ENCODE measurements around the gene WAPL. TPM values are rescaled to one million over a fixed set of nuclear protein-coding genes. Genes with fewer than 3 reads are reported as not detected.

WAPL gene
- polyA plus RNA-seq, 3 donors = 17.8 to 26.5 (median 18.3) TPM

DNA sequence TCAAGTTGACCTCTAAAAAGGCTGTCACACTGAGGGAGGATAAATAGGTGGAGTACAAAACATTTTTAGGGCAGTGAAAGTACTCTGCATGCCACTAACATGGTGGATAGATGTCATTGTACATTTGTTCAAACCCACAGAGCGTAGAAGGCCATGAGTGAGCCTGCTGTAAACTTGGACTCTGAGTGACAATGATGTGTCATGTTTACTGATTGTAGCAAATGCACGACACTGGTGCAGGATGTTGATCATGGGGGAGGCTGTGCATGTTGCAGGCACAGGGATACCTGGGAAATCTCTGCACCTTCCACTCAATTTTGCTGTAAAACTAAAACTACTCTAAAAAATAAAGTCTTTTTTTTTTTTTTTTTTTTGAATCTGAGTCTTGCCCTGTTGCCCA, 102.5 kb downstream of the WAPL start:
- Mint-ChIP-seq H3K4me1 (no peaks in the 10 kb centered on the region), H3K4me3 (no peak overlapping the region), H3K27ac (no peak overlapping the region)

GRCh38 chr10:86415583-86415982, 106.0 kb downstream of the WAPL start:
- DNase-seq = no peak
- no peak for TF ChIP-seq CTCF (IDR thresholded peaks at IDR 0.05)
- 62% methylated on average over 3 of the region's 5 CpGs for WGBS (ENCODE audit: insufficient coverage)
- intact Hi-C loops (cut with micrococcal nuclease) = no loop called here
- H3K9ac ChIP-seq (ENCODE audit: insufficient read depth, low read length, poor library complexity, severe bottlenecking) = no peak overlapping the region
- no peak overlapping the region for H3K4me2 ChIP-seq (replicated peaks; ENCODE audit: extremely low read depth, low read length, poor library complexity, severe bottlenecking)
- H3K4me1 ChIP-seq (ENCODE audit: control insufficient read depth in 1 of 2, insufficient read depth in 2 of 2, low read length in 2 of 2) = peaks cover 17 to 21% of the 10 kb centered on the region in 2 donors
- no peaks in the 10 kb centered on the region for H3K27me3 ChIP-seq (ENCODE audit: control insufficient read depth in 2 of 2, insufficient read depth in 2 of 2, low read length in 2 of 2)
- H3K79me2 ChIP-seq (ENCODE audit: insufficient read depth, low read length) = no peaks in the 10 kb centered on the region
- no peak overlapping the region for H2AFZ ChIP-seq (ENCODE audit: insufficient read depth, low read depth, low read length, poor library complexity, severe bottlenecking)
- H3K27ac Mint-ChIP-seq = no peak overlapping the region
- no peak overlapping the region for H3K27ac ChIP-seq (ENCODE audit: low read depth in 1 of 2, low read length in 2 of 2)
- no peak overlapping the region for H3K4me3 ChIP-seq (replicated peaks in 1 of 3; ENCODE audit: low read depth in 2 of 3, low read length in 3 of 3)
- no peaks in the 10 kb centered on the region for H3K36me3 Mint-ChIP-seq
- no peak overlapping the region for H3K4me3 Mint-ChIP-seq
- H3K9me3 ChIP-seq (replicated peaks in 1 of 2; ENCODE audit: control insufficient read depth in 1 of 2, insufficient read depth in 1 of 2, low read length in 2 of 2) = no peaks in the 10 kb centered on the region
- H3K36me3 ChIP-seq (replicated peaks in 1 of 2; ENCODE audit: control insufficient read depth in 1 of 2, insufficient read depth in 2 of 2, low read length in 2 of 2) = no peaks in the 10 kb centered on the region
- H3K27me3 Mint-ChIP-seq (ENCODE audit: low read depth in 3 of 3) = peaks cover 1 to 8% (median 2%) of the 10 kb centered on the region in 3 donors
- H4K20me1 ChIP-seq (ENCODE audit: insufficient read depth, low read length) = no peaks in the 10 kb centered on the region
- peaks cover 29% of the 10 kb centered on the region for H3K4me1 Mint-ChIP-seq
- peaks cover 0 to 5% (median 5%) of the 10 kb centered on the region in 7 donors for H3K9me3 Mint-ChIP-seq

More for the DNA sequence above, 102.5 kb downstream of the WAPL start:
- H3K27me3 Mint-ChIP-seq (ENCODE audit: low read depth in 3 of 3) = peaks cover 1 to 8% (median 4%) of the 10 kb centered on the region in 3 donors
- no peaks in the 10 kb centered on the region for H3K36me3 Mint-ChIP-seq
- Histone ChIP-seq H3K4me3 (replicated peaks in 1 of 3; ENCODE audit: low read depth in 2 of 3, low read length in 3 of 3) (no peak overlapping the region), H2AFZ (ENCODE audit: insufficient read depth, low read depth, low read length, poor library complexity, severe bottlenecking) (no peak overlapping the region), H3K9me3 (replicated peaks in 1 of 2; ENCODE audit: control insufficient read depth in 1 of 2, insufficient read depth in 1 of 2, low read length in 2 of 2) (no peaks in the 10 kb centered on the region), H3K4me1 (ENCODE audit: control insufficient read depth in 1 of 2, insufficient read depth in 2 of 2, low read length in 2 of 2) (no peaks in the 10 kb centered on the region), H3K27ac (ENCODE audit: low read depth in 1 of 2, low read length in 2 of 2) (no peak overlapping the region), H4K20me1 (ENCODE audit: insufficient read depth, low read length) (no peaks in the 10 kb centered on the region), H3K4me2 (replicated peaks; ENCODE audit: extremely low read depth, low read length, poor library complexity, severe bottlenecking) (no peak overlapping the region), H3K36me3 (replicated peaks in 1 of 2; ENCODE audit: control insufficient read depth in 1 of 2, insufficient read depth in 2 of 2, low read length in 2 of 2) (no peaks in the 10 kb centered on the region), H3K79me2 (ENCODE audit: insufficient read depth, low read length) (no peaks in the 10 kb centered on the region), H3K9ac (ENCODE audit: insufficient read depth, low read length, poor library complexity, severe bottlenecking) (no peak overlapping the region), H3K27me3 (ENCODE audit: control insufficient read depth in 2 of 2, insufficient read depth in 2 of 2, low read length in 2 of 2) (no peaks in the 10 kb centered on the region)
- intact Hi-C loops (cut with micrococcal nuclease) = no loop called here
- no peak for TF ChIP-seq CTCF (IDR thresholded peaks at IDR 0.05)
- DNase-seq = no peak
- H3K9me3 Mint-ChIP-seq = no peaks in the 10 kb centered on the region
- WGBS (ENCODE audit: insufficient coverage) = 60% methylated on average over 1 of the region's 2 CpGs

Measured in CD14-positive monocyte (primary cell).